DND-41 (cell line): ENCODE results near the gene ZNF497.

Experiments
- ATAC-seq: fragments of 200-7000 bp; cut with Tn5 transposase; 3 replicates; pipeline ENCODE4 v1.9.1; 2021; ENCODE audit warnings: low read depth; ENCODE audit not compliant: insufficient read depth
- DNase-seq: peaks from one replicate; pipeline ENCODE4 v3.0.0-alpha.2; 2020
- H2AFZ ChIP-seq: 2 replicates; pipeline ENCODE4 v1.6.0; 2012; ENCODE audit warnings: low read depth, low read length
- H3K27ac ChIP-seq: 2 replicates; pipeline ENCODE4 v1.5.1; 2012; ENCODE audit warnings: low read length, inconsistent platforms
- H3K27me3 ChIP-seq: fragments of 200-600 bp; sonication (generic); 2 replicates; pipeline ENCODE4 v1.6.0; 2012; ENCODE audit warnings: low read length, mild to moderate bottlenecking, inconsistent platforms; ENCODE audit not compliant: insufficient read depth, poor library complexity
- H3K36me3 ChIP-seq: 2 replicates; pipeline ENCODE4 v1.5.1; 2012; ENCODE audit warnings: low read length, inconsistent platforms; ENCODE audit not compliant: insufficient read depth
- H3K4me1 ChIP-seq: 2 replicates; pipeline ENCODE4 v1.5.1; 2012; ENCODE audit warnings: mild to moderate bottlenecking, low read length; ENCODE audit not compliant: insufficient read depth
- H3K4me2 ChIP-seq: 2 replicates; pipeline ENCODE4 v1.6.0; 2012; ENCODE audit warnings: mild to moderate bottlenecking, moderate library complexity, low read length, inconsistent platforms; ENCODE audit not compliant: insufficient read depth
- H3K4me3 ChIP-seq, 2 experiments: fragments of 200-600 bp in 1 of 2; shearing (Covaris generic) in 1 of 2; 2 replicates each; pipeline ENCODE4 v1.5.1; 2012 to 2016; ENCODE audit warnings: inconsistent platforms in 2 of 2, low read length in 2 of 2, mild to moderate bottlenecking in 2 of 2, low read depth in 1 of 2, moderate library complexity in 1 of 2
- H3K79me2 ChIP-seq: 2 replicates; pipeline ENCODE4 v1.6.0; 2012; ENCODE audit warnings: low read length, inconsistent platforms; ENCODE audit not compliant: insufficient read depth
- H3K9ac ChIP-seq: 2 replicates; pipeline ENCODE4 v1.6.0; 2012; ENCODE audit warnings: low read depth, mild to moderate bottlenecking, inconsistent platforms, low read length, moderate library complexity
- H3K9me3 ChIP-seq: 2 replicates; pipeline ENCODE4 v1.5.1; 2012; ENCODE audit warnings: low read length, moderate library complexity, mild to moderate bottlenecking, inconsistent platforms; ENCODE audit not compliant: insufficient read depth, severe bottlenecking
- H4K20me1 ChIP-seq: 2 replicates; pipeline ENCODE4 v1.6.0; 2012; ENCODE audit warnings: low read length; ENCODE audit not compliant: insufficient read depth
- CTCF ChIP-seq: IDR thresholded peaks from 2 replicates; pipeline ENCODE4 v1.5.1; 2012; ENCODE audit warnings: borderline replicate concordance, low read length, moderate library complexity, mild to moderate bottlenecking; ENCODE audit not compliant: poor library complexity, severe bottlenecking; ENCODE audit errors: extremely low read depth
- EZH2 ChIP-seq: IDR thresholded peaks from 3 replicates; pipeline ENCODE4 v1.6.1; 2012; ENCODE audit warnings: borderline replicate concordance, low read depth, mild to moderate bottlenecking, moderate library complexity, low read length, inconsistent platforms; ENCODE audit not compliant: severe bottlenecking

Gene ZNF497

DNA sequence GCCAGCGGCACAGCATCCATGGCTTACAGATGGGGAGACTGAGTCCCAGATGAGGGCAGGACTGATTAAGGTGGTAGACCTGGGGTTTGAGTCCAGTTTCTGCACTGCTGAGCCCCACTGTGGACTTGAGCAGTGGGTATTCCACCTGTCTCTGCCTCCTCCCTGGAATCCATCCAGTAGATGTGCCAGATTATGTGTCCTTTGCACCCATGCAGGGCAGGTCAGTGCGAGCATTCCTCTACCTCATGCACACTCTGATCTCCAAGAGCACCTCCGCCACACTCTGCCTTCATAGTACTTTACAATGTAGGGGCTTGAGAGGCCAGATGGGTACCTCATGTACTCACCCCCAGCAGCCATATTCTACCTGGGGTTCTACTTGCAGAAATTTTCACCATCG is 25.7 kb downstream of the ZNF497 start:
- Histone ChIP-seq H4K20me1 (peaks cover 4% of the 10 kb centered on the region; the same call in 1 of the 2 replicates), H3K4me2 (no peak overlapping the region), H3K9ac (no peak overlapping the region), H2AFZ (no peak overlapping the region), H3K27ac (no peak overlapping the region), H3K27me3 (no peaks in the 10 kb centered on the region), H3K4me3 (no peak overlapping the region), H3K4me1 (no peaks in the 10 kb centered on the region), H3K9me3 (no peaks in the 10 kb centered on the region), H3K79me2 (peaks cover under 1% of the 10 kb centered on the region; the same call in 1 of the 2 replicates), H3K36me3 (peaks cover 57% of the 10 kb centered on the region)
- DNase-seq (no peak), ATAC-seq (no peak)
- TF ChIP-seq CTCF (no peak), EZH2 (no peak)

GRCh38 chr19:58336216-58336615 is 26.3 kb downstream of the ZNF497 start:
- DNase-seq (no peak), ATAC-seq (no peak)
- no peak overlapping the region for H3K9ac ChIP-seq
- H3K4me1 ChIP-seq: no peaks in the 10 kb centered on the region
- H2AFZ ChIP-seq: no peak overlapping the region
- H3K79me2 ChIP-seq: no peaks in the 10 kb centered on the region
- H4K20me1 ChIP-seq: peaks cover 4% of the 10 kb centered on the region; the same call in 1 of the 2 replicates
- peaks cover 51% of the 10 kb centered on the region for H3K36me3 ChIP-seq
- no peaks in the 10 kb centered on the region for H3K9me3 ChIP-seq
- no peak overlapping the region for H3K4me2 ChIP-seq
- H3K27ac ChIP-seq: no peak overlapping the region
- H3K27me3 ChIP-seq: no peaks in the 10 kb centered on the region
- no peak for TF ChIP-seq EZH2
- no peak for TF ChIP-seq CTCF
- H3K4me3 ChIP-seq: no peak overlapping the region

DNA sequence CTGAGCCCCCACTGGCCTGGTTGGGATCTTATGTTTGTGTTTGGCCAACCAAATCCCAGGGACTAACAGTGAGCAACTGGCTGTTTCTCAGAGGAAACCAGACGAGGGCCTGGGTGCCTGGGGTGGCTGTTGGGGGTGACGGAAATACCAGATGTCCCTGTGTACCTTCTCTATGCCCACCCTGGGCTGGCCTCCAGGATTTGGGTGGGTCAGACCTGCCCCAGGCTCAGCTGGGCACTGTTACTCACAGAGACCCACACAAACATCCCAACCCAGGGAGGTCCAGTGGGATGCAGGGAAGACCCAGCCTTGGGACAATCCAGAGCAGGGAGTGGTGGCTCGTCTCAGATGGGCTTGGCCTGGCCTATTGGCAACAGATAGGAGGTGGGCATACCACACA is 26.9 kb downstream of the ZNF497 start:
- ATAC-seq: no peak

More for the DNA sequence above, 26.9 kb downstream of the ZNF497 start:
- H3K27me3 ChIP-seq: no peaks in the 10 kb centered on the region
- peaks cover 4% of the 10 kb centered on the region; the same call in 1 of the 2 replicates for H4K20me1 ChIP-seq
- H3K79me2 ChIP-seq: no peaks in the 10 kb centered on the region
- no peak overlapping the region for H3K4me3 ChIP-seq
- no peak overlapping the region for H3K4me2 ChIP-seq
- TF ChIP-seq EZH2 (no peak), CTCF (no peak)
- peaks cover 45% of the 10 kb centered on the region for H3K36me3 ChIP-seq
- H2AFZ ChIP-seq: no peak overlapping the region
- H3K9ac ChIP-seq: no peak overlapping the region
- no peaks in the 10 kb centered on the region for H3K9me3 ChIP-seq
- H3K4me1 ChIP-seq: no peaks in the 10 kb centered on the region
- DNase-seq: no peak
- H3K27ac ChIP-seq: no peak overlapping the region
